HG03575 (cell line): ENCODE results near the gene CACNA1B.

Experiments used
- ATAC-seq: cut with Tn5 transposase; IDR thresholded peaks from one replicate; pipeline ENCODE4 v1.9.1; 2021; ENCODE audit not compliant: unreplicated experiment, insufficient number of reproducible peaks, low FRiP score; ENCODE audit errors: extremely low read depth

CACNA1B gene

GRCh38 chr9:137860361-137860760 is 17.2 kb upstream of the CACNA1B start:
- no peak for ATAC-seq

- ATAC-seq: no peak
Measured at GRCh38 chr9:137865581-137866145, 11.9 kb upstream of the CACNA1B start.

- ATAC-seq: no peak
Measured at GRCh38 chr9:137866226-137867141, 11.1 kb upstream of the CACNA1B start.

- no peak for ATAC-seq
Measured at GRCh38 chr9:137870432-137870831, 7.2 kb upstream of the CACNA1B start.

- no peak for ATAC-seq
Measured at GRCh38 chr9:137872296-137872695, 5.3 kb upstream of the CACNA1B start.

GRCh38 chr9:137873408-137873807 is 4.2 kb upstream of the CACNA1B start:
- no peak for ATAC-seq

- ATAC-seq: no peak
Measured at GRCh38 chr9:137873858-137874362, 3.7 kb upstream of the CACNA1B start.

- ATAC-seq: no peak
Measured at GRCh38 chr9:137875354-137875753, 2.2 kb upstream of the CACNA1B start.

- no peak for ATAC-seq
Measured at GRCh38 chr9:137875846-137876245, 1.7 kb upstream of the CACNA1B start.

GRCh38 chr9:137876269-137876668 is 1.3 kb upstream of the CACNA1B start:
- ATAC-seq: no peak

GRCh38 chr9:137876781-137877386 is 698 bp upstream of the CACNA1B start:
- ATAC-seq: no peak

- no peak for ATAC-seq
Measured at GRCh38 chr9:137878146-137878941, 762 bp downstream of the CACNA1B start.

GRCh38 chr9:137879052-137879451 is 1.5 kb downstream of the CACNA1B start:
- no peak for ATAC-seq

- no peak for ATAC-seq
Measured at GRCh38 chr9:137879566-137880150, 2.1 kb downstream of the CACNA1B start.

- ATAC-seq: no peak
Measured at GRCh38 chr9:137880160-137880975, 2.8 kb downstream of the CACNA1B start.

GRCh38 chr9:137880976-137881530 is 3.5 kb downstream of the CACNA1B start:
- ATAC-seq: no peak

- ATAC-seq: no peak
Measured at GRCh38 chr9:137881591-137882505, 4.3 kb downstream of the CACNA1B start.
